GM19468 (cell line): ENCODE data around the gene TOX2.

Experiments
- ATAC-seq: cut with Tn5 transposase; IDR thresholded peaks from one replicate; pipeline ENCODE4 v1.9.1; 2021; ENCODE audit warnings: mild to moderate bottlenecking, moderate library complexity, moderate number of reproducible peaks; ENCODE audit not compliant: unreplicated experiment; ENCODE audit errors: extremely low read depth

TOX2 gene

GRCh38 chr20:43973671-43974450 is 59.2 kb downstream of the TOX2 start:
- ATAC-seq = no peak

GRCh38 chr20:43974695-43975094 is 60.0 kb downstream of the TOX2 start:
- ATAC-seq = no peak

DNA sequence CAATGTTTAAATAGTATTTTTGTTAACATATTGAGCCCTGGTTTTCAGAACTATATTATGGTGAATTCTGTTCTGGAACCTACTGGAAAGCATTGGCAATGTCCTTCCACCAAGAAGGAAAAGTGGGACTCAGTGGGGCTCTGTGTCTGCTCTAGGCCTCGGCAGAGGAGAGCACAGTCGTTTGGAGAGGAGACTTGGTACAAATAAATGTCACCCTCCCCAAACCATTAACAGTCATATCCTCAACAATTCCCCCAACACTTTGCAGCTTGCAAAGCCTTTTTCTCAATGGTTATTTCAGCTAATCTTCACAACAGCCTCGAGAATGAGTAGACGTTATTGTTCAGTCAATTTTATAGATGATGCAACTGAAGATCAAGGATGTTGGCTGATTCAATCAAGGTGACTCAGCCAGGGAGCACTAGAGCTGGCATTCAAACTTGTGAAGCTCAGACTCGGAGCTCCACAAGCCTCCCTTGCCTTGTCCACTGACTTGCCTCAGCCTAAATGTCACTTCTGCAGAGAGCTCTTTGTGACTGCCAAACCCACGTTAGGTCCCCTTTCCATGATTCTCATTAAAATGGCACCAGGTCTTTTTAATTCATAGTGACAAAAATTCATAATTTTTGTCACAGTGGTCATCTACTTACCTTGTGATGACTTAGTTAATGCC is 60.6 kb downstream of the TOX2 start:
- ATAC-seq = no peak

DNA sequence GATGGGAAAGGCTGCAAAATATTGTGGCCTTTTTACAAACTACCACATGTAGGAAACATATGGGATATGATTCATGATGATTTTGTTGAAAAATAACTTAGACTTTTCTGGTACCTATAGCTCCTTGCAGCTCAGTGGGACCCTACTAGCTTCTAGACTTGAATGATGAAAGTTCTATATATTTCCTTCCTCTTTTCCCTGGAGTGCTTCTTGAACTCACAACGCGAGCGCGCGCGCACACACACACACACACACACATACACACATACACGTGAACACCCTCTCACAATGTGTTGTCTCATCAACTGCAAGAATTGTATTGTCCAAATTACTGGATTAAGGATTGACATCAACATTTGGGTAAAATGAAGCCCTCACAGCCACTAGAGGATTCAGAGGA is 61.9 kb downstream of the TOX2 start:
- no peak for ATAC-seq

GRCh38 chr20:43977252-43977651 is 62.6 kb downstream of the TOX2 start:
- no peak for ATAC-seq

DNA sequence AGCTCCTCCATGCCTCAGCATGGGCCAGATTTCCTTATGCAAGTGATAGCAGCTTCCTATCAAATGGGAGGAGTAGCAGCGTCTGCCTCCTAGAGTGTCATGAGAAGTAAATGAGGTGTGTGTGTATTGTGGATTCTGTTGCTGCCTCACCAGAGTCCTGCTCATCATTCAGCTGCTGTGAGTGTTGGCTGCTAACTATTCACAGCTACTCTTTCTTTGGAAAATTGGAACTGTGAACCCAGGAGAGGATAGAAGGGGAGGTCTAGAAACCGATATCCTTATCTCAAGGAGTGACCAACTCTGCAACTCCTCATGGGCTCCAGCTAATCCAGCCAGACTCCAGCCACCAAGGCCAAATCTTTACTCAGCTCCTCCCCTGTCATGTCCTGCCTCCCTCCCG is 63.3 kb downstream of the TOX2 start:
- no peak for ATAC-seq

- ATAC-seq = no peak
Measured at GRCh38 chr20:43979576-43980105, 65.0 kb downstream of the TOX2 start.

DNA sequence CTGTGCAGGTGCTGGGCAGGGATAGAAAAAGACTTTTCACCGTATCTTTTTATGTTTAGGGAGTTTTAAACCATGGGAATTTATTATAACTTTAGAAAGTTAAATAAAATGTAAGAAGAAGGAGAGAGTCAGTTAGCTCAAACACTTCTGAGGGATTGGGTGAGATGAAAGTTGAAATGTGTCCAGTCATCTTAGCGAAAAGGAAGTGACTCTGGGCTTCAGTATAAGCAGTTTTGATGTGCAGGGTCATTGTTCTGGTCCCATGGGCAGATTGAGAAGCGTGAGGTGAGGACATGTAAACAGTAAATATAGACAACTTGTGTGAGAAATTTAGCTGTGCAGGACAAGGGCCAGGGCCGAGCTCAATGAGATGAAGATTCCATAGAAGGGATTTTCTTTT is 66.9 kb downstream of the TOX2 start:
- ATAC-seq = no peak

- ATAC-seq = no peak
Measured at GRCh38 chr20:43982016-43982415, 67.4 kb downstream of the TOX2 start.

- no peak for ATAC-seq
Measured at GRCh38 chr20:43982886-43983285, 68.2 kb downstream of the TOX2 start.

DNA sequence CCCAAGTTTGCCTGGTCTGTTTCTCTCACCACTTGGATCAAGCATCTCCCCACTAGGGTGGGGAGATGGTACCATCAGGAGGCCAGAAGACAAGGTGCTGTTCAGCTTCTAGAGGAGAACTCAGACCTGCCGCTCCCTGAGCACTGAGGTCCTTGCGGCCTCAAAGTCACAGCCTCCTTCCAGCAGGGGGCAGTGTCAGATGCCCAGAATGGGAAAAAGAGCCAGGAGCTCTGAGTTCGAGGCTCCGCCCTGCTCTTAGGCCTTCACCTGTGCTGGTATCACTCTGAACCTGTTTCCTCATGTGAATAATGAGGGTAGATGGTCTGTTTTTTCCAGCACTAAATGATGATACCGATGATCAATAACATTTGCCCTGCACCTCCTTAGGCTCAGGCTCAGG is 68.7 kb downstream of the TOX2 start:
- ATAC-seq = no peak

GRCh38 chr20:43983904-43984361 is 69.3 kb downstream of the TOX2 start:
- no peak for ATAC-seq

GRCh38 chr20:43984587-43984986 is 69.9 kb downstream of the TOX2 start:
- no peak for ATAC-seq

GRCh38 chr20:43985121-43985520 is 70.5 kb downstream of the TOX2 start:
- no peak for ATAC-seq

DNA sequence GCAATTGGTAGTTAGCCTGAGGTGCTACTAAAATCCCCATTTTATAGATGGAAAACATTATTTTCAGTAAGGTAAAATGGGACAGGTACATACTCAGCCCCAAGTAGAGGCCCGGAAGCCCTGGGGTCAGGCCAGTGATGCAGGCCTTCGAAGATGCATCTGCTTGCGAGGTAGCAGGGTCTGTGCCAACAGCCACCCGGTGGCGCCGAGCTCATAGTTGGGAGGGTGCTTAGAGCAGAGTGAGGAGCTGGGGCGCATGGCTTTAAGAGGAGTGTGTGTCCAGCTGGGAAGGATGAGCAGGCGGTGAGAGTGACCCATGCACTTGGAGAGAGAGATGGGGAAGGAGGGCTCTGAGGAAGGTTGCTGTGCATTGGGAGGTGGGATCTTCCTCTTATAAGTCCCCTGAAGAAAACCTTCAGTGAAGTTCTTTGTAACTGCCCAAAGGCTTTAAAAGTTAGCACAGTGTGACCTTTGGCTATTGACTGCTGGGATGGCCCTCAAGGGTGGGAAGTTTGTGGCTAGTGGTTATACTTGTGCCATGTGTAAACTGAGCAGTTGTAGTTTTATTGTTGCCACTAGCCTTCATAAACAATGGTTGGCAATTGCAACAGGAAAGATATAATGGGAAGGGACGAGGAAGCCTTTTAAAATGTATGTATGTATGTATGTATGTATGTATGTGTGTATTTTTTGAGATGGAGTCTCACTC is 71.1 kb downstream of the TOX2 start:
- ATAC-seq = no peak

- no peak for ATAC-seq
Measured at GRCh38 chr20:43987018-43987417, 72.4 kb downstream of the TOX2 start.

DNA sequence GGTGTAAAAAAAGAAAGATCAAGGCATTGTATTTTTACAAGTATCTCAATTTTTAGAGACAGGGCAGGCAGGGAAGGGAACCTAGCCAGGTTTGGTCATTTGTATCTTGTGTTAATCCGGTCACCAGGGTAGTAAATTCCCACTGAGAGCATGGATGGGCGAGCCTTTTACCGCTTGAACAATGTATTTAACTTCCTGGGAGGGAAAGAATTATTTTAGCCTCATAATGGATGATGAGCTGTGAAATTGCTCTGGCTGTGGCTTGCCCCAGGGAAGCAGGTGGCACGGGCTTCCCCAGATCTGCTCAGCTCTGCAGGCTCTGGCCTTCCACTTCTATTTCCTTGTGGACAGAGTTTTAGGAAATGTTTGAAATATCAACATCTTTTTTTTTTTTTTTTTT is 72.9 kb downstream of the TOX2 start:
- no peak for ATAC-seq

GRCh38 chr20:43988451-43988850 is 73.8 kb downstream of the TOX2 start:
- ATAC-seq = no peak

GRCh38 chr20:43988867-43989266 is 74.2 kb downstream of the TOX2 start:
- no peak for ATAC-seq

DNA sequence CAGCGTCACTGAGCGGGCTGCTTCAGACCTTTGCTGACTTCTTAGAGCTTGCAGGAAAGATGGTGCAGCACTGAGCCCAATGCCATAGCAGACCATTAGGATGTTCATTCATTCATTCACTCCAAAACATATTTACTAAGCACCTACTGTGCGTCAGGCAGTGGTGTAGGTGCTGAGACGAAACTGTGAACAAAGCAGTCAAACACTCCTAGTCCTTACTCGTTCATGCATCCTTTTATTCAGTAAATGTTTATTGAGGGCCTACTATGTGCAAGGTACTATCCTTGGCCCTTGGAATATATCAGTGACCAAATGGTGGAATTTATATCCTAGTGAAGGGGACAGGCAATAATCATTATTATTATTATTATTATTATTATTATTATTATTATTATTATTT is 76.6 kb downstream of the TOX2 start:
- ATAC-seq = no peak

- ATAC-seq = no peak
Measured at GRCh38 chr20:43991982-43992381, 77.3 kb downstream of the TOX2 start.
